Measurements from ENCODE around the gene ZNF831. TPM values are rescaled to one million over a fixed set of nuclear protein-coding genes. Genes with fewer than 3 reads are reported as not detected.
A peak's percentile ranks its signal among the peaks of the same experiment; 100 is the strongest.

Gene ZNF831
- total RNA-seq, 4 donors from 2014 or later: 0.20 to 3.8 (median 2.3) TPM

DNA sequence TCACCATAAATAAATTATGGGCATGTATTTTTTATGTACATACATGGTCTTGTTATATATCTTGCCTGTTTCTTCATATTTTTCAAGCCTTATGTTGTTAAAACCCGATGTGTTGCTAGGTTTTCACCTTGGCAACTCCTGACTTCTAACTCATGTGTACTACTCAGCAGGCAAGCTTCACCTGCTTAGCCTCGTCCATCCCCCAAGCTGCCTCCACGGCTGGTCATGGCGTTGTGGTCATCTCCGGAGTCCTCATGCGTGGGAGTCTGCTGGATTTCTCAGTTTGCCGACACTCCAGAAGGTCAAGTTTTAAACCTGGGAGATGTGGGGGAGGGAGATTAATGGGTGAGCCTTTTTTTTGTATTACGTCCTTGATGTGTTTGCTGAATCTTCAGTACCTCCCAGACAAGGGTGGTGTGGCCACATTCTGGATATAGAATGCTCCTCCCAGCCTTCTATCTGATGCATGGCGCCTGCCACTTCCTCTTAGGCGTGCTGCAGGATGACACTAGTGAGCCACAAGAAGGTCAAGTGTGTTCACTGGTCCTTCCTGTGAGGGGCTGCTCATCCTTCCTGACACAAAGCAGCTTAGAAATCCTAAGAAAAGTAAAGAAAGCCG lies 110.2 kb downstream of the ZNF831 start:
- intact Hi-C loops (cut with DNase I; ENCODE audit: low total_unique reads) (no loop called here), in situ Hi-C loops (cut with MboI; ENCODE audit: low pct_ligation_motif_present in 1 of 4, low pct_unique_long_range_greater_than_20kb in 1 of 4, low sequenced_read_pairs in 3 of 4) (no loop called here)
- Histone ChIP-seq H3K27me3 (peaks cover 13% of the 10 kb centered on the region), H3K9me3 (no peaks in the 10 kb centered on the region), H3K4me1 (no peaks in the 10 kb centered on the region), H3K4me3 (no peak overlapping the region), H3K36me3 (no peaks in the 10 kb centered on the region), H3K27ac (no peak overlapping the region)
- WGBS, 2 donors (ENCODE audit: low coverage in 1 of 2): 67 to 74% methylated on average over 8 to 11 of the region's 11 CpGs
- TF ChIP-seq POLR2AphosphoS5 (IDR thresholded peaks at IDR 0.05) (no peak), POLR2A (IDR thresholded peaks at IDR 0.05) (no peak), EP300 (IDR thresholded peaks at IDR 0.05; ENCODE audit: low read depth) (no peak)
- no peak for DNase-seq

DNA sequence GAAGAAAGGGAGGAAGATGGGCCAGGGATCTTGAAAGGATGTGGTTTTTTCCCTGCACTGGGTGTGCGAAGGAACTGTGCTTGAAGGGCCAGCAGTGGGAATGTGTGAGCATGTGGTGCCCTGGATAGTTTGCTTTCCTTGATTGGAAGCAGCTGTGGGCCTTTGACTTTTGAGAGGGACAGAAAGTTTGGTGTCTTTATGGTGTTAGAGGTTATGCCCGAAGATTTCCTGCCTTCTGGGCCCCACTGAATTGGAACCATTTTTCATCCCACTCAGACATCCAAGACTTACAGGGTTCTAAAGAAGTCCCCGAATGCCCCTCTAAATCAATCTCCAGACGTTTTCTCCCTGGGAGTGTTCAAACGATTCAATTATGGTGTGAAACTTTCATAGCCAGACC lies 113.3 kb downstream of the ZNF831 start:
- 41 to 67% methylated on average over 5 of the region's 5 CpGs for WGBS, 2 donors (ENCODE audit: low coverage in 1 of 2)
- in situ Hi-C loops (cut with MboI; ENCODE audit: low pct_ligation_motif_present in 1 of 4, low pct_unique_long_range_greater_than_20kb in 1 of 4, low sequenced_read_pairs in 3 of 4) (no loop called here), intact Hi-C loops (cut with DNase I; ENCODE audit: low total_unique reads) (no loop called here)
- Histone ChIP-seq H3K9me3 (no peaks in the 10 kb centered on the region), H3K27ac (no peak overlapping the region), H3K27me3 (peaks cover 11% of the 10 kb centered on the region), H3K4me3 (no peak overlapping the region), H3K4me1 (no peaks in the 10 kb centered on the region), H3K36me3 (no peaks in the 10 kb centered on the region)
- TF ChIP-seq POLR2AphosphoS5 (IDR thresholded peaks at IDR 0.05) (no peak), EP300 (IDR thresholded peaks at IDR 0.05; ENCODE audit: low read depth) (no peak), POLR2A (IDR thresholded peaks at IDR 0.05) (no peak)
- TF ChIP-seq, protein P1, sequence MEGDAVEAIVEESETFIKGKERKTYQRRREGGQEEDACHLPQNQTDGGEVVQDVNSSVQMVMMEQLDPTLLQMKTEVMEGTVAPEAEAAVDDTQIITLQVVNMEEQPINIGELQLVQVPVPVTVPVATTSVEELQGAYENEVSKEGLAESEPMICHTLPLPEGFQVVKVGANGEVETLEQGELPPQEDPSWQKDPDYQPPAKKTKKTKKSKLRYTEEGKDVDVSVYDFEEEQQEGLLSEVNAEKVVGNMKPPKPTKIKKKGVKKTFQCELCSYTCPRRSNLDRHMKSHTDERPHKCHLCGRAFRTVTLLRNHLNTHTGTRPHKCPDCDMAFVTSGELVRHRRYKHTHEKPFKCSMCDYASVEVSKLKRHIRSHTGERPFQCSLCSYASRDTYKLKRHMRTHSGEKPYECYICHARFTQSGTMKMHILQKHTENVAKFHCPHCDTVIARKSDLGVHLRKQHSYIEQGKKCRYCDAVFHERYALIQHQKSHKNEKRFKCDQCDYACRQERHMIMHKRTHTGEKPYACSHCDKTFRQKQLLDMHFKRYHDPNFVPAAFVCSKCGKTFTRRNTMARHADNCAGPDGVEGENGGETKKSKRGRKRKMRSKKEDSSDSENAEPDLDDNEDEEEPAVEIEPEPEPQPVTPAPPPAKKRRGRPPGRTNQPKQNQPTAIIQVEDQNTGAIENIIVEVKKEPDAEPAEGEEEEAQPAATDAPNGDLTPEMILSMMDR (IDR thresholded peaks at IDR 0.05): no peak
- no peak for DNase-seq

DNA sequence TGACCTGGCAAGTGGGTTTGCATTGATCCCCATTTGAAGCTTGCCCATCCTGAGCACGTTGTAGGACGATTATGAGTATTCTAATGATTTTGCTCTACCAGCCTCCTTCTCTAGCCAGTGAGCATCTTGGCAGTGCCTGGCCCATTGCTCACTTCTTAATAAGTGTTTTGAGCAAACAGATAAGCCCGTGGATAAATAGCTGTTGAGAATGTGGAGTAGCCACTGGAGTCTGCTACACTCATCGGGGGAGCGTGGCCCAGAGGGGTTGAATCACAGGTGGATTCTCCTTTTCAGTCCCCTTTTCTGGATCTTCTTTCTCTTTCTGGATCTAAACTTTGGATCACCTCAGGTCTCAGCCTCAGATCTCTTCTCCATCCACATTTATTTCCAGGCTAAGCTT lies 120.8 kb downstream of the ZNF831 start:
- H3K4me1 ChIP-seq: no peaks in the 10 kb centered on the region
- TF ChIP-seq POLR2A (IDR thresholded peaks at IDR 0.05) (no peak), EP300 (IDR thresholded peaks at IDR 0.05; ENCODE audit: low read depth) (no peak), POLR2AphosphoS5 (IDR thresholded peaks at IDR 0.05) (no peak)
- TF ChIP-seq, protein P1 (IDR thresholded peaks at IDR 0.05): no peak
- H3K36me3 ChIP-seq: no peaks in the 10 kb centered on the region
- in situ Hi-C loops (cut with MboI; ENCODE audit: low pct_ligation_motif_present in 1 of 4, low pct_unique_long_range_greater_than_20kb in 1 of 4, low sequenced_read_pairs in 3 of 4): no loop called here
- intact Hi-C loops (cut with DNase I; ENCODE audit: low total_unique reads): no loop called here
- WGBS, 2 donors (ENCODE audit: low coverage in 1 of 2): 82 to 87% methylated on average over 3 to 5 of the region's 5 CpGs
- no peak for DNase-seq
- no peaks in the 10 kb centered on the region for H3K9me3 ChIP-seq
- H3K4me3 ChIP-seq: no peak overlapping the region
- no peak overlapping the region for H3K27ac ChIP-seq
- H3K27me3 ChIP-seq: no peaks in the 10 kb centered on the region

DNA sequence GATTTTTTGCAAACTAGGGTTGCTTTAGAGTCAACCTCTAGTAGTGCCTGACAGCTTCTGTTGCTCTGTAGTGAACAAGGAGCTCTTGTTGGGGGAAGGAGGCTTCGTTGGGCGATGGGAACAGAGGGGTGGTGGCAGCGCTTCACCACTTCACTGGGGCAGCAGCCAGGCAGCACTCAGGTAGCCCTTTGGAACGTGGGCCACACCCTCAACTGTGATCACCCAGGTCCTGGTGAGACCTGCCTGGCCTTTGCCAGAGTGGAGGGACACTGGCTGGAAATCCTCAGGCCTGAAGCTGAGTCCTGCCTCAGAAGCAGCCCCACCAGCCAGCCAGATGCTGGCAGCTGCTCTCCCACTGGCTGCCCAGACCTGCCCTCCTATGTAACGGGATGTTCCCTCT lies 126.4 kb downstream of the ZNF831 start:
- DNase-seq: peak; percentile 75
- in situ Hi-C loops (cut with MboI; ENCODE audit: low pct_ligation_motif_present in 1 of 4, low pct_unique_long_range_greater_than_20kb in 1 of 4, low sequenced_read_pairs in 3 of 4): no loop called here
- intact Hi-C loops (cut with DNase I; ENCODE audit: low total_unique reads): no loop called here
- no peaks in the 10 kb centered on the region for H3K36me3 ChIP-seq
- no peak for TF ChIP-seq POLR2A (IDR thresholded peaks at IDR 0.05)
- TF ChIP-seq POLR2AphosphoS5 (IDR thresholded peaks at IDR 0.05): no peak
- TF ChIP-seq, protein P1 (IDR thresholded peaks at IDR 0.05): no peak
- TF ChIP-seq EP300 (IDR thresholded peaks at IDR 0.05; ENCODE audit: low read depth): no peak
- H3K4me3 ChIP-seq: no peak overlapping the region
- H3K27ac ChIP-seq: no peak overlapping the region
- peaks cover 0 to 2% (median 0%) of the 10 kb centered on the region in 4 donors for H3K4me1 ChIP-seq
- H3K9me3 ChIP-seq: no peaks in the 10 kb centered on the region
- H3K27me3 ChIP-seq: peaks cover 3% of the 10 kb centered on the region
- WGBS, 2 donors (ENCODE audit: low coverage in 1 of 2): 52 to 100% methylated on average over 1 to 4 of the region's 5 CpGs
